HepG2 (cell line): ENCODE data around the gene CBFA2T2. TPM values are rescaled to one million over a fixed set of nuclear protein-coding genes. Genes with fewer than 3 reads are reported as not detected.

ENCODE experiments used
- ATAC-seq: fragments of 200-7000 bp; cut with Tn5 transposase; 3 replicates; pipeline ENCODE4 v1.9.1; 2020; ENCODE audit warnings: mild to moderate bottlenecking, moderate library complexity
- BruUV-seq: library from RNA; stranded (reverse); fragments of 400-500 nt; replicated peaks from 2 replicates; lab custom pipeline; 2021; lab: Mats Ljungman, UMichigan
- CTCF ChIA-PET: fragments of 300-600 bp; formaldehyde crosslinking; extraction: SDS; loops from one replicate; lab custom pipeline; 2021; ENCODE audit warnings: low total read pairs, inconsistent platforms, low intra/inter-chr PET ratio; lab: Yijun Ruan, JAX
- POLR2A ChIA-PET: fragments of 350-600 bp; sonication (Branson Sonifier 250); formaldehyde crosslinking; loops from one replicate; lab custom pipeline; 2020; ENCODE audit warnings: antibody characterized with exemption, inconsistent platforms; lab: Yijun Ruan, JAX
- DNase-seq: peaks from one replicate; pipeline ENCODE4 v3.0.0-alpha.2; 2015; ENCODE audit warnings: low spot score
- FAIRE-seq: peaks from 3 replicates; lab custom pipeline; 2011; peaks lifted over from hg19 to GRCh38; lab: Jason Lieb, UNC
- H2AFZ ChIP-seq: one replicate; pipeline ENCODE4 v1.6.1; 2011; ENCODE audit warnings: low read length, inconsistent platforms
- H3K27ac ChIP-seq: fragments of 300-600 bp; 3 replicates; pipeline ENCODE4 v1.8.0; 2011; ENCODE audit warnings: mixed run types, mild to moderate bottlenecking, mixed read lengths, low read length, inconsistent platforms; ENCODE audit not compliant: insufficient read depth; ENCODE audit errors: extremely low read length
- H3K27me3 ChIP-seq, 2 experiments: fragments of 200-600 bp in 1 of 2; 2 replicates in 1 of 2; 3 replicates in 1 of 2; pipeline versions ENCODE4 v1.6.0 to v1.8.0; 2011; ENCODE audit warnings: low read length in 2 of 2, mild to moderate bottlenecking in 2 of 2, moderate library complexity in 2 of 2, inconsistent platforms in 1 of 2; ENCODE audit not compliant: insufficient read depth in 2 of 2, control insufficient read depth in 1 of 2
- H3K36me3 ChIP-seq, 2 experiments: fragments of 200-600 bp in 1 of 2; replicated peaks in 1 of 2; 2 replicates in 1 of 2; 3 replicates in 1 of 2; pipeline versions ENCODE4 v1.5.1 to v1.8.0; 2011; ENCODE audit warnings: low read length in 2 of 2, inconsistent platforms in 1 of 2; ENCODE audit not compliant: insufficient read depth in 2 of 2, control insufficient read depth in 1 of 2
- H3K4me1 ChIP-seq: 2 replicates; pipeline ENCODE4 v1.5.1; 2012; ENCODE audit warnings: low read length, inconsistent platforms; ENCODE audit not compliant: insufficient read depth
- H3K4me2 ChIP-seq: 2 replicates; pipeline ENCODE4 v1.6.0; 2011; ENCODE audit warnings: low read depth, low read length, inconsistent platforms
- H3K4me3 ChIP-seq, 3 experiments: fragments of 200-600 bp in 1 of 3; sonication (generic), shearing (Covaris generic) in 1 of 3; replicated peaks in 1 of 3; 2 replicates each; pipeline ENCODE4 v1.5.1; 2011 to 2016; ENCODE audit warnings: low read length in 3 of 3, inconsistent platforms in 2 of 3, low read depth in 2 of 3, mild to moderate bottlenecking in 2 of 3, control low read depth in 1 of 3, mixed read lengths in 1 of 3; ENCODE audit not compliant: insufficient read depth in 1 of 3
- H3K79me2 ChIP-seq: one replicate; pipeline ENCODE4 v1.6.1; 2011; ENCODE audit warnings: low read length, inconsistent platforms; ENCODE audit not compliant: insufficient read depth
- H3K9ac ChIP-seq: 2 replicates; pipeline ENCODE4 v1.6.0; 2011; ENCODE audit warnings: mild to moderate bottlenecking, low read depth, low read length, inconsistent platforms; ENCODE audit not compliant: insufficient read depth
- H3K9me3 ChIP-seq: 2 replicates; pipeline ENCODE4 v1.5.1; 2012; ENCODE audit warnings: mild to moderate bottlenecking, low read length
- H4K20me1 ChIP-seq: 2 replicates; pipeline ENCODE4 v1.6.0; 2011; ENCODE audit warnings: inconsistent platforms, mild to moderate bottlenecking, low read length, moderate library complexity; ENCODE audit not compliant: insufficient read depth
- ATF2 ChIP-seq: sonication (generic); formaldehyde crosslinking; IDR thresholded peaks from 2 replicates; pipeline ENCODE4 v1.4.0; 2020; ENCODE audit warnings: missing genetic modification reagents
- ATRX ChIP-seq: sonication (generic); formaldehyde crosslinking; IDR thresholded peaks from 2 replicates; pipeline ENCODE4 v1.4.0; 2020; ENCODE audit warnings: missing genetic modification reagents, borderline replicate concordance
- CREBL2 ChIP-seq: sonication (generic); formaldehyde crosslinking; IDR thresholded peaks from 2 replicates; pipeline ENCODE4 v1.8.1; 2023; ENCODE audit warnings: missing genetic modification reagents, mild to moderate bottlenecking, borderline replicate concordance
- MAFF ChIP-seq: IDR thresholded peaks from 2 replicates; pipeline ENCODE4 v1.6.1; 2011; ENCODE audit warnings: low read depth, low read length, improper control_type of control experiment
- MAFK ChIP-seq, 2 experiments: IDR thresholded peaks in 1 of 2; conservative IDR thresholded peaks in 1 of 2; 2 replicates each; pipeline ENCODE4 v1.6.1; 2011; ENCODE audit warnings: improper control_type of control experiment in 2 of 2, low read length in 2 of 2
- ZFP91 ChIP-seq: sonication (generic); formaldehyde crosslinking; IDR thresholded peaks from 2 replicates; pipeline ENCODE4 v1.9.0; 2022; ENCODE audit warnings: missing genetic modification reagents, mild to moderate bottlenecking, borderline replicate concordance
- ZNF121 ChIP-seq: sonication (generic); formaldehyde crosslinking; IDR thresholded peaks from 2 replicates; pipeline ENCODE4 v1.5.0; 2020; ENCODE audit warnings: mild to moderate bottlenecking, missing genetic modification reagents
- ZSCAN21 ChIP-seq: sonication (generic); formaldehyde crosslinking; IDR thresholded peaks from 2 replicates; pipeline ENCODE4 v1.8.0; 2022; ENCODE audit warnings: mild to moderate bottlenecking, missing genetic modification reagents, moderate library complexity, borderline replicate concordance
- WGBS: methylation state at CpG from one replicate; pipeline ENCODE4 v1.1.6; 2017; ENCODE audit warnings: low lambda C conversion rate; 5-methylcytosine and 5-hydroxymethylcytosine counted together
- in situ Hi-C: cut with HindIII; loops from 2 replicates; pipeline ENCODE4 v1.10.0; 2017; ENCODE audit warnings: low pct_unique_long_range_greater_than_20kb; ENCODE audit not compliant: extremely low pct_ligation_motif_present
- intact Hi-C: fragments of 100-400 bp; cut with micrococcal nuclease; formaldehyde crosslinking; loops from one replicate; pipeline ENCODE4 v1.10.0; 2022; ENCODE audit not compliant: unreplicated experiment
- polyA plus RNA-seq, 8 experiments: library from polyadenylated mRNA; depleted of rRNA in 3 of 8; stranded (reverse) in 7 of 8; unstranded in 1 of 8; fragments of >200 nt; fragmentation: Illumina TruSeq in 4 of 8; extraction: Trizol in 4 of 8; gene quantifications; 2 replicates each; pipeline versions ENCODE4 v1.2.1 to v1.2.3, GENCODE V29; 2011 to 2016; ENCODE audit warnings: low read depth in 4 of 8, missing spikeins in 1 of 8, mixed read lengths in 1 of 8; ENCODE audit not compliant: insufficient read depth in 1 of 8
- total RNA-seq, 5 experiments: library from RNA; depleted of rRNA; stranded (reverse); fragments of >200 nt; fragmentation: Illumina TruSeq; extraction: Trizol; gene quantifications; 2 replicates each; pipeline ENCODE4 v1.2.3, GENCODE V29; 2016; ENCODE audit warnings: low read depth in 1 of 5

Gene CBFA2T2
- total and polyA plus RNA-seq, 2 of the 13 experiments (the other 11 are each of a cell fraction or from before 2014, with no cell fraction given), result 6.3 to 21.2 TPM

GRCh38 chr20:33501000-33501399 is 11.1 kb downstream of the CBFA2T2 start:
- peaks cover 67% of the 10 kb centered on the region for H3K79me2 ChIP-seq
- CTCF ChIA-PET, result no interaction called here
- 91% methylated on average over 2 of the region's 2 CpGs for WGBS

GRCh38 chr20:33503564-33503963 is 13.7 kb downstream of the CBFA2T2 start:
- H3K4me1 ChIP-seq, result peaks cover 10% of the 10 kb centered on the region
- CTCF ChIA-PET, result no interaction called here
- POLR2A ChIA-PET, result interaction anchor here (1.5 kb wide), 1 partner anchor 14 kb away, joined by 3 read pairs; the partner anchor contains the start of gene CBFA2T2
- intact Hi-C loops (no loop called here), in situ Hi-C loops (no loop called here)
- DNase-seq, result no peak
- H3K36me3 ChIP-seq, result peaks cover 1 to 11% of the 10 kb centered on the region in 2 experiments; a peak in 2 of 5 replicates
- WGBS, result 98% methylated on average over 6 of the region's 6 CpGs
- BruUV-seq, result no TSS peak
- TF ChIP-seq ATF2 (no peak), ZSCAN21 (CRISPR knock-in tag) (no peak), ZFP91 (CRISPR knock-in tag) (no peak), CREBL2 (CRISPR knock-in tag) (no peak), ZNF121 (CRISPR knock-in tag) (peak; percentile 77), ATRX (no peak)
- no peaks in the 10 kb centered on the region for H3K27me3 ChIP-seq
- H2AFZ ChIP-seq, result no peak overlapping the region
- no peak overlapping the region for H3K9ac ChIP-seq
- ATAC-seq, result no peak
- H3K4me3 ChIP-seq, result no peak overlapping the region
- no peak overlapping the region for H3K4me2 ChIP-seq
- peaks cover 73% of the 10 kb centered on the region for H3K79me2 ChIP-seq
- no peaks in the 10 kb centered on the region for H3K9me3 ChIP-seq
- H3K27ac ChIP-seq, result no peak overlapping the region
- no peak for FAIRE-seq
- no peaks in the 10 kb centered on the region for H4K20me1 ChIP-seq

More at GRCh38 chr20:33501000-33501399, 11.1 kb downstream of the CBFA2T2 start:
- POLR2A ChIA-PET, result interaction anchor here (0.6 to 1.7 kb wide), 3 partner anchors 11 to 613 kb away, joined by 3 to 12 read pairs (median 3); partner anchors contain the start of gene CBFA2T2
- TF ChIP-seq MAFK (conservative IDR thresholded peaks at IDR 0.05 in 1 of 2, IDR thresholded peaks at IDR 0.05 in 1 of 2; ENCODE audit: low read length in 2 of 2) (peak; percentile 75 to 79), ATRX (no peak), MAFF (peak; percentile 55)
- Histone ChIP-seq H3K4me3 (no peak overlapping the region), H3K27me3 (no peaks in the 10 kb centered on the region), H3K4me2 (no peak overlapping the region), H2AFZ (no peak overlapping the region), H3K9me3 (no peaks in the 10 kb centered on the region), H4K20me1 (no peaks in the 10 kb centered on the region), H3K27ac (no peak overlapping the region), H3K36me3 (peaks cover under 1 to 11% of the 10 kb centered on the region in 2 experiments; a peak in 2 of 5 replicates), H3K9ac (no peak overlapping the region), H3K4me1 (peaks cover 10% of the 10 kb centered on the region)
- in situ Hi-C loops, result no loop called here
- no peak for DNase-seq
- no peak for ATAC-seq
- no TSS peak for BruUV-seq
- no peak for FAIRE-seq
- intact Hi-C loops, result no loop called here
